Inferior parietal cortex (tissue), 1 donor: ENCODE measurements around the gene SYTL4.
"Not testable (repeated sequence)": the region's sequence is repeated elsewhere in the genome, so short reads cannot be mapped to it uniquely, and the experiment has no call there.

Experiments
- DNase-seq: peaks from one replicate; pipeline ENCODE4 v3.0.0-alpha.2; 2016; ENCODE audit errors: extremely low spot score

SYTL4 gene

DNA sequence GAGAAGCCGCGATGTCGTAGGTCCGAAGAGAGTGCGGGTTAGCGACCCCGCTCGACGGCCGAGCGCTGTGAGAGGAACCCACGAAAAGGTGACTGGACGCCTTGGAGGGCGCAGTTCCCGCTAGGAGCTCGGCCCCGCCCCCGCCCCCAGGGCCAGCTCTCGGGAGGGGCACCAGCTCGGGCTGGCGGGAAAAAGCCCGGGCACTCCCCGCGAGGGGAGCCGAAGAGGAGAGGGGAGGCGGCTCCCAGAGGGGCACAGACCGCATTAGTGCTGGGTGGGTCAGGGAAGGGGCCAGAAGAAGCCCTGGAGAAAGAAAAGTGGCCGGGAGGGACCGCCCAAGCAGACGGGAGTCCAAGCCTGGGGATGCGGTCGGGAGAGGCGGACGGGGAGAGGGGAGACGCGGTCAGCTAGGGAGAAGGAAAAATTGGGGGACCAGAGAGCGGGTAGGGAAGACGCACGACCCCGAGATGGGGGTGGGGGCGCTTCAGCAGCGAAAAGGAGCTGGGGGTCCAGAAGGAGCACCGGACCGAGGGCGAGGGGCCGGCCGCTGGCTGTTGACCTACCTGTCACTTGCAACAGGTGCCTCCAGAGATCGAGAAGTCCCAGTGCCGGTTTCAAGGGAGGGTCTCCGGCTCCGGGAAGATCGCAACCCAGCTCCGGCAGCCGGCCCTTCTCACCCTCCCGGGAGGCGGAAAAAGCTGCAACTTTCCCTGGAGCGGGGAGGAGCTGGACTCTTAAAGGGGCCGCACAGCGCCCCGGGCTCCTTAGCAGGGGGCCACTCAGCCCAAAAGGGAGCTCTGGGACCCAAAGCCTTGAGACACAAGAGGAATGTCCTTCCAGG lies at the start of gene SYTL4:
TSS of gene SYTL4 (minus strand) at position 681 of the 841 bp plus-strand sequence. CDS start 30,084 bp downstream, outside the sequence.
- DNase-seq = no peak

DNA sequence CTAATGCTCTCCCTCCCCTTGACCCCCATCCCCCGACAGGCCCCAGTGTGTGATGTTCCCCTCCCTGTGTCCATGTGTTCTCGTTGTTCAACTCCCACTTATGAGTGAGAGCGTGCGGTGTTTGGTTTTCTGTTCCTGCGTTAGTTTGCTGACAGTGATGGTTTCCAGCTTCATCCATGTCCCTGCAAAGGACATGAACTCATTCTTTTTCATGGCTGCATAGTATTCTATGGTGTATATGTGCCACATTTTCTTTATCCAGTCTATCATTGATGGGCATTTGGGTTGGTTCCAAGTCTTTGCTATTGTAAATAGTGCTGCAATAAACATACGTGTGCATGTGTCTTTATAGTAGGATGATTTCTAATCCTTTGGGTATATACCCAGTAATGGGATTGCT lies 37.5 kb upstream of the SYTL4 start:
- not testable (repeated sequence) for DNase-seq

- DNase-seq = peak; percentile 34
Observed at GRCh38 chrX:100768679-100769338, 36.9 kb upstream of the SYTL4 start.

- no peak for DNase-seq
Observed at GRCh38 chrX:100750883-100751282, 19.0 kb upstream of the SYTL4 start.

- DNase-seq = no peak
Observed at GRCh38 chrX:100748108-100748507, 16.2 kb upstream of the SYTL4 start.

- no peak for DNase-seq
Observed at GRCh38 chrX:100747703-100748102, 15.8 kb upstream of the SYTL4 start.

GRCh38 chrX:100747090-100747489 lies 15.2 kb upstream of the SYTL4 start:
- DNase-seq = no peak

GRCh38 chrX:100745806-100746537 lies 14.1 kb upstream of the SYTL4 start:
- no peak for DNase-seq

- no peak for DNase-seq
Observed at GRCh38 chrX:100745205-100745604, 13.3 kb upstream of the SYTL4 start.

DNA sequence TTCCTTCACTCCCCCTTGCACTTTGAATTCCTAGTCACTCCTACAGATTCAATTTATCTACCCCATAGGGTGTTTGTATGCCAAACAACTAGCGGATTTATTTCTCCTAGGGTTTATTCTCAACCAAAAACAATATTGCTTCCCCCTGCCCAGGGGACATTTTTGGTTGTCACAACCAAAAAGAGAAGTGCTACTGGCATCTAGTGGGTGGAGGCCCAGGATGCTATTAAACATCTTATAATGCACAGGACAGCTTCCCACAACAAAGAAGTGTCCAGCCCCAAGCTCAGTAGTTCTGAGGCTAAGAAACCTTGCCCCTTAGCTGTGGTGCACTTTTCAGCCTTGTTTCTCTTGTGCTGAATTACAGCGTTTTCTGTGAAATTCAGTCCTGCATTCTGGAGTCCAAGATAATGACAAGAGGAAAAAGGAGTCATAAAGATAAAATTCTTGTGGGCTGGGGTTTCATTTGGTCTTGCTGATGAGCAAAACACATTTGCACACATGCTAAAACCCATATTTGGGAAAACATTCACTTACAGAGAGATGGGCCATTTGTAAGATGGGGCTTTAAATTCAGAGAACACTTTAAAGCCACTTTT lies 11.2 kb upstream of the SYTL4 start:
- DNase-seq = no peak

DNA sequence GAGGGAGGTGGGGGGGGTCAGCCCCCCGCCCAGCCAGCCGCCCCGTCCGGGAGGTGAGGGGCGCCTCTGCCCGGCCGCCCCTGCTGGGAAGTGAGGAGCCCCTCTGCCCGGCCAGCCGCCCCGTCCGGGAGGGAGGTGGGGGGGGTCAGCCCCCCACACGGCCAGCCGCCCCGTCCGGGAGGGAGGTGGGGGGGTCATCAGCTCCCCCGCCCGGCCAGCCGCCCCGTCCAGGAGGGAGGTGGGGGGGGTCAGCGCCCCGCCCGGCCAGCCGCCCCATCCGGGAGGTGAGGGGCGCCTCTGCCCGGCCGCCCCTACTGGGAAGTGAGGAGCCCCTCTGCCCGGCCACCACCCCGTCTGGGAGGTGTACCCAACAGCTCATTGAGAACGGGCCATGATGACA lies 7.9 kb downstream of the SYTL4 start:
- DNase-seq = not testable (repeated sequence)

- no peak for DNase-seq
Observed at GRCh38 chrX:100721328-100721727, 10.6 kb downstream of the SYTL4 start.

DNA sequence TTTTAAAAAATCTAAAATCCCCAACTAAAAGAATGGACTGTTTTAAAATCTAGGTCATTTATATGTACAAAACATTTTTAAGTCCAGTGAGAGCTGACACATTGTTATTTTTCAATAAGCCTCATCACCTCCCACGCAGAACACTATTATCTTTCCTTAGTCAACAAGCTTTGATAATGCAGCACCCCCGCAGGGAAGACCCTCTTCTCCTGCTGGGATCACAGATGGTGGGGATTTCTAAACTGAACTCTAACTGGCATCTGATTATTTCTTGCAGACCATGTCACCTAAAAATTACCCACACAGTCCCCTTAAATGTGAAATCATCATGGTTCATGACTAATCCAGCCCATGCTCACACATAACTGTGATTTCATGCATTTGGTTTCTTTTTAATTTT lies 11.6 kb downstream of the SYTL4 start:
- DNase-seq = no peak

DNA sequence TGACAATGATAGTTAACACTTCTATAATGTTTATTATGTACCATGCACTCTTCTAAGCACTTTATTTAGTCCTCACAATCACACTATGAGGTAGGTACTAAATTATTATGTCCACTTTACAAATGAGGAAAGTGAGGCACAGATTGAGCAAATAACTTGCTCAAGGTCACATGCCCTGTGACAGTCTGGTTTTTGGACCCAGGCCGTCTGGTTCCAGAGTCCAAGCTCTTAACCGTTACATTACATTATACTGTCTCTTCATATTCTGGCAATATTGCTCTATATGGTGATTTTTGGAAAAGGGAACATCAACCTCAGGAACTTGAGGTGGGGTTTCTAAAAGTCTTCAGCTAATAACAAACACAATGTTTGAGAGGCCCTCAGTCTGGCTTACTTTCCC lies 12.8 kb downstream of the SYTL4 start:
- DNase-seq = no peak

GRCh38 chrX:100717363-100717762 lies 14.6 kb downstream of the SYTL4 start:
- DNase-seq = no peak

GRCh38 chrX:100710816-100711215 lies 21.1 kb downstream of the SYTL4 start:
- DNase-seq = no peak

DNA sequence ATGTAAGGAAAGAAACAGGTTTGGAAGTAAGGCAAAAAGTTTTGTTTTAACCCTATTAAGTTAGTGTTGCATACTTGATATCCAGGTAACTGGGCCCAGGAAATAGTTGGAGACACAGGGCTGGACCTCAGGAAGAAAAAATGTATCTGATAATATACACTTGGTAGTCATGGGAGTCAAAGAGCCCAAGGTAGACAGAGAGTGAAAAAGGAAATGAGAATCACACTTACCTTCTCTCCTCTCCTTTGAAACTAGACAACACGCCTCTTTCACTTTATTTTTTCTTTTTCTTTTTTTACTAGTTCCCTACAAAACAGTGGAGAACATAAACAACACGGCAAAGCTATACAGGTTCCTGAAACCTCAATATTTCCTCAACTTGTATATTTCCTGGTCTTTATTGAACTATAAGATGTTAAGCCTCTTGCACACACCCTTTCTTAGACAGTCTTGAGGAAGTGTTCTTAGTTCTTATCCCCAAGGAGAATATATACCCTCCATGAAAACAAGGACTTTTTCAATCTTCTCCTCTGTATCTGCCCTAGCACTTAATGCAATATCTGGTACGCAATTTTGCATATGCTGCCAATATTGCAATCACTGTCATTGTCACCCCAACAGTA lies 27.2 kb downstream of the SYTL4 start:
- no peak for DNase-seq

DNA sequence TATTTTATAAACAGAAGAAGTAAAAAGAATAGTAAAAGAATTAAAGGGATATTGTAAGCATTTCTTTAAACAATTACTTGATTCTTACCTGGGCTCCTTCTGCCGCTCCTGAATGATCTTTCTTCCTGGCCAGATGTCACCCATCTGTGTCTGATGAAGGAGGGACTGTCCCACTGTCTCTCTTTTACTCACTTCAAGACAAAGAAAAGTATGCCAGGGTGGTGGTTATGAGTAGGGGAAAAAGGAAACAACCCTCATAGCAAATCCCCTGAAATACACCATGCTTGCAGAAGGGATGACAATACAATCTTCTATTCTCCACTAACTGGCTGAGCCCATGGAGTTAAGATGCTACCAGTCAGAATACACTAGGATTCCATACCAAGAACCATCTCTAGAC lies 31.1 kb downstream of the SYTL4 start:
- no peak for DNase-seq

DNA sequence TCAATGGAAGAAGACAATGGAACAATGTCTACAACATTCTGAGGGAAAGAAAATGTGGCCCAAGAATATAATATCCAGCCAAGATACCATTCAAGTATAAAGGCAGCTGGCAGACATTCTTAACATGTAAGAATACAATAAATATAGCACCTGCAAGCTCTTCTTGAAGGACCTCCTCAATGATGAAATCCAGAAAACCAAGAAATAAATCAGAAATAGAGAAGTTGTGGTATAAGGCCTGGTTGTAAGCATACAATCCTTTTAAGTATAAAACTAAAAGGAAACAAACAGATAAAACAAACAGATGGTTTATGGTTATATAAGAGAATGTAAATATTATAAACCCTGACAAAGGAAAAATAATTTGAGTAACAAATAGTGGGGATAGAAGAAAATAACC lies 33.4 kb downstream of the SYTL4 start:
- no peak for DNase-seq

- DNase-seq = no peak
Observed at GRCh38 chrX:100696699-100697351, 35.1 kb downstream of the SYTL4 start.

- DNase-seq = no peak
Observed at GRCh38 chrX:100695991-100696390, 35.9 kb downstream of the SYTL4 start.
